H1 (cell line): ENCODE measurements around the gene TMUB1. TPM values are rescaled to one million over a fixed set of nuclear protein-coding genes. Genes with fewer than 3 reads are reported as not detected.

Experiments
- CTCF ChIA-PET: fragments of 300-600 bp; sonication (Branson Sonifier 250); formaldehyde crosslinking; loops from one replicate; lab custom pipeline; 2021; ENCODE audit not compliant: partially characterized antibody; lab: Charles Lee
- POLR2A ChIA-PET: fragments of 300-600 bp; sonication (Branson Sonifier 250); formaldehyde crosslinking; loops from one replicate; lab custom pipeline; 2021; ENCODE audit warnings: inconsistent platforms; ENCODE audit not compliant: partially characterized antibody; lab: Charles Lee
- DNase-seq, 2 experiments: peaks; one replicate each; pipeline versions ENCODE4 v3.0.0 to v3.0.0-alpha.2; 2010 to 2022; ENCODE audit warnings: low spot score in 2 of 2, low read depth in 1 of 2, mixed read lengths in 1 of 2
- FAIRE-seq: peaks from 2 replicates; lab custom pipeline; 2011; peaks lifted over from hg19 to GRCh38; lab: Jason Lieb, UNC
- H2AFZ ChIP-seq: 2 replicates; pipeline ENCODE4 v1.8.1; 2012; ENCODE audit warnings: low read length, inconsistent platforms
- H2AK5ac ChIP-seq: 2 replicates; pipeline ENCODE4 v1.6.1; 2013; ENCODE audit warnings: low read depth, low read length
- H2BK120ac ChIP-seq: replicated peaks from 2 replicates; pipeline ENCODE3; 2013; ENCODE audit warnings: low read depth, low read length, inconsistent platforms
- H2BK12ac ChIP-seq: 2 replicates; pipeline ENCODE4 v1.6.1; 2013; ENCODE audit warnings: low read depth, low read length
- H2BK15ac ChIP-seq: 2 replicates; pipeline ENCODE4 v1.6.1; 2013; ENCODE audit warnings: low read length
- H2BK20ac ChIP-seq: 2 replicates; pipeline ENCODE4 v1.6.1; 2013; ENCODE audit warnings: low read length
- H2BK5ac ChIP-seq: 2 replicates; pipeline ENCODE4 v1.6.1; 2013; ENCODE audit warnings: low read depth, low read length
- H3K14ac ChIP-seq: 2 replicates; pipeline ENCODE4 v1.6.1; 2013; ENCODE audit warnings: inconsistent platforms; ENCODE audit not compliant: insufficient read length
- H3K18ac ChIP-seq: 2 replicates; pipeline ENCODE4 v1.6.1; 2013; ENCODE audit warnings: low read length; ENCODE audit errors: extremely low read depth
- H3K23ac ChIP-seq: 2 replicates; pipeline ENCODE4 v1.6.1; 2013; ENCODE audit warnings: inconsistent platforms; ENCODE audit not compliant: insufficient read length
- H3K23me2 ChIP-seq: 2 replicates; pipeline ENCODE4 v1.6.1; 2013; ENCODE audit warnings: low read depth, low read length
- H3K27ac ChIP-seq: 2 replicates; pipeline ENCODE4 v1.6.1; 2011; ENCODE audit warnings: low read depth, low read length, inconsistent platforms
- H3K27me3 ChIP-seq, 4 experiments: replicated peaks in 1 of 4; 1 replicate in 1 of 4; 2 replicates in 3 of 4; pipeline versions ENCODE4 v1.6.1 to v1.8.1; 2011 to 2013; ENCODE audit warnings: low read length in 3 of 4, mild to moderate bottlenecking in 3 of 4, inconsistent platforms in 2 of 4, mixed read lengths in 2 of 4, moderate library complexity in 1 of 4; ENCODE audit not compliant: control insufficient read depth in 3 of 4, insufficient read depth in 3 of 4; ENCODE audit errors: extremely low read depth in 1 of 4
- H3K36me3 ChIP-seq, 4 experiments: 2 replicates each; pipeline versions ENCODE4 v1.6.1 to v1.8.1; 2011 to 2013; ENCODE audit warnings: mild to moderate bottlenecking in 4 of 4, low read length in 3 of 4, moderate library complexity in 2 of 4, control low read depth in 1 of 4, inconsistent platforms in 1 of 4; ENCODE audit not compliant: insufficient read depth in 4 of 4, control insufficient read depth in 2 of 4
- H3K4ac ChIP-seq: replicated peaks from 2 replicates; pipeline ENCODE3; 2013; ENCODE audit warnings: low read length, low read depth, mixed read lengths, inconsistent platforms; ENCODE audit not compliant: insufficient read length
- H3K4me1 ChIP-seq, 4 experiments: replicated peaks in 1 of 4; 1 replicate in 1 of 4; 2 replicates in 3 of 4; pipeline versions ENCODE4 v1.6.1 to v1.8.1; 2011 to 2013; ENCODE audit warnings: low read length in 3 of 4, inconsistent platforms in 2 of 4, mixed read lengths in 1 of 4; ENCODE audit not compliant: insufficient read depth in 4 of 4, control insufficient read depth in 3 of 4
- H3K4me2 ChIP-seq, 2 experiments: 2 replicates each; pipeline versions ENCODE4 v1.6.1 to v1.8.1; 2011 to 2013; ENCODE audit warnings: low read depth in 2 of 2, low read length in 2 of 2, control low read depth in 1 of 2, inconsistent platforms in 1 of 2, mild to moderate bottlenecking in 1 of 2; ENCODE audit not compliant: insufficient read depth in 1 of 2
- H3K4me3 ChIP-seq, 4 experiments: fragments of 200-600, 300-600 bp in 1 of 4; sonication (generic), shearing (Covaris generic), sonication (Bioruptor Twin) in 1 of 4; 2 replicates each; pipeline versions ENCODE4 v1.5.1 to v1.8.1; 2011 to 2016; ENCODE audit warnings: low read length in 4 of 4, low read depth in 3 of 4, control low read depth in 2 of 4, inconsistent platforms in 2 of 4, mild to moderate bottlenecking in 2 of 4, mixed read lengths in 1 of 4, moderate library complexity in 1 of 4; ENCODE audit not compliant: insufficient read depth in 2 of 4; ENCODE audit errors: extremely low read depth in 1 of 4
- H3K56ac ChIP-seq: replicated peaks from 2 replicates; pipeline ENCODE3; 2013; ENCODE audit warnings: low read depth, mild to moderate bottlenecking, mixed read lengths, low read length, inconsistent platforms; ENCODE audit not compliant: insufficient read length
- H3K79me1 ChIP-seq: 2 replicates; pipeline ENCODE4 v1.6.1; 2013; ENCODE audit warnings: low read depth, low read length, control low read depth
- H3K79me2 ChIP-seq, 2 experiments: 2 replicates each; pipeline versions ENCODE4 v1.6.1 to v1.8.1; 2012 to 2013; ENCODE audit warnings: low read length in 2 of 2, mild to moderate bottlenecking in 2 of 2, inconsistent platforms in 1 of 2; ENCODE audit not compliant: insufficient read depth in 2 of 2, control insufficient read depth in 1 of 2
- H3K9ac ChIP-seq, 4 experiments: replicated peaks in 1 of 4; 1 replicate in 1 of 4; 2 replicates in 3 of 4; pipeline versions ENCODE4 v1.6.1 to v1.8.1; 2011 to 2013; ENCODE audit warnings: low read depth in 3 of 4, low read length in 3 of 4, control low read depth in 2 of 4, mild to moderate bottlenecking in 2 of 4, moderate library complexity in 2 of 4, inconsistent platforms in 1 of 4; ENCODE audit errors: extremely low read depth in 1 of 4
- H3K9me3 ChIP-seq, 2 experiments: 2 replicates each; pipeline versions ENCODE4 v1.6.1 to v1.8.1; 2012 to 2013; ENCODE audit warnings: mild to moderate bottlenecking in 2 of 2, moderate library complexity in 2 of 2, control low read depth in 1 of 2, inconsistent platforms in 1 of 2, low read depth in 1 of 2, low read length in 1 of 2, mixed read lengths in 1 of 2; ENCODE audit not compliant: insufficient read depth in 2 of 2
- H4K20me1 ChIP-seq, 2 experiments: replicated peaks in 1 of 2; 2 replicates each; pipeline versions ENCODE3 to v1.8.1; 2011 to 2013; ENCODE audit warnings: inconsistent platforms in 2 of 2, low read length in 2 of 2, mild to moderate bottlenecking in 1 of 2; ENCODE audit not compliant: insufficient read depth in 2 of 2, control insufficient read depth in 1 of 2
- H4K5ac ChIP-seq: 2 replicates; pipeline ENCODE4 v1.6.1; 2013; ENCODE audit warnings: low read length, low read depth, mixed read lengths, inconsistent platforms; ENCODE audit not compliant: insufficient read length
- H4K8ac ChIP-seq: 2 replicates; pipeline ENCODE4 v1.8.0; 2013; ENCODE audit warnings: mild to moderate bottlenecking, moderate library complexity, low read length, inconsistent platforms; ENCODE audit not compliant: insufficient read depth; ENCODE audit errors: extremely low read depth
- H4K91ac ChIP-seq: replicated peaks from 2 replicates; pipeline ENCODE3; 2013; ENCODE audit warnings: low read length, mixed read lengths, inconsistent platforms; ENCODE audit not compliant: insufficient read length
- CHD2 ChIP-seq: IDR thresholded peaks from 2 replicates; pipeline ENCODE4 v1.6.1; 2012; ENCODE audit warnings: low read length, improper control_type of control experiment
- CTBP2 ChIP-seq: IDR thresholded peaks from 2 replicates; pipeline ENCODE4 v1.7.0; 2011; ENCODE audit warnings: borderline replicate concordance, mild to moderate bottlenecking, moderate library complexity, mixed read lengths, low read length; ENCODE audit not compliant: insufficient read depth, insufficient read length
- JUN ChIP-seq: IDR thresholded peaks from 2 replicates; pipeline ENCODE4 v1.6.1; 2011; ENCODE audit warnings: low read depth, mild to moderate bottlenecking, improper control_type of control experiment, low read length
- KDM4A ChIP-seq: IDR thresholded peaks from one replicate; pipeline ENCODE4 v1.7.1; 2012; ENCODE audit warnings: low read depth, mild to moderate bottlenecking, moderate library complexity, low read length, inconsistent platforms; ENCODE audit not compliant: severe bottlenecking
- NANOG ChIP-seq: IDR thresholded peaks from 2 replicates; pipeline ENCODE4 v1.6.1; 2011; ENCODE audit warnings: low read length, low read depth, mild to moderate bottlenecking, inconsistent platforms; ENCODE audit not compliant: insufficient read depth, poor library complexity, severe bottlenecking
- PHF8 ChIP-seq: fragments of 200-600 bp; sonication (generic); conservative IDR thresholded peaks from 2 replicates; pipeline ENCODE4 v1.7.1; 2012; ENCODE audit warnings: low read depth, mild to moderate bottlenecking, inconsistent platforms, low read length, moderate library complexity
- RAD21 ChIP-seq, 2 experiments: IDR thresholded peaks in 1 of 2; conservative IDR thresholded peaks in 1 of 2; 2 replicates each; pipeline ENCODE4 v1.6.1; 2011; ENCODE audit warnings: low read depth in 2 of 2, low read length in 2 of 2, improper control_type of control experiment in 1 of 2, inconsistent platforms in 1 of 2, mild to moderate bottlenecking in 1 of 2, moderate library complexity in 1 of 2
- RBBP5 ChIP-seq: IDR thresholded peaks from 2 replicates; pipeline ENCODE4 v1.7.1; 2012; ENCODE audit warnings: low read depth, mild to moderate bottlenecking, inconsistent platforms, low read length, moderate library complexity, borderline replicate concordance
- RFX5 ChIP-seq: IDR thresholded peaks from 2 replicates; pipeline ENCODE4 v1.6.1; 2011; ENCODE audit warnings: low read depth, low read length, improper control_type of control experiment, borderline replicate concordance
- SP4 ChIP-seq: IDR thresholded peaks from 2 replicates; pipeline ENCODE4 v1.6.1; 2012; ENCODE audit warnings: low read length, inconsistent platforms
- SUZ12 ChIP-seq: fragments of 200-600 bp; sonication (generic); IDR thresholded peaks from 2 replicates; pipeline ENCODE4 v1.6.1; 2012; ENCODE audit warnings: mild to moderate bottlenecking, inconsistent platforms, low read length, moderate library complexity, mixed read lengths
- WGBS, 2 experiments: shearing (Covaris generic) in 1 of 2; methylation state at CpG; one replicate each; pipeline versions ENCODE4 v1.1.6 to v1.1.7; 2013 to 2015; ENCODE audit warnings: low lambda C conversion rate in 2 of 2, mixed read lengths in 2 of 2, inconsistent platforms in 1 of 2, low coverage in 1 of 2, missing lambda C conversion rate in 1 of 2; ENCODE audit not compliant: insufficient replicate concordance in 2 of 2, insufficient coverage in 1 of 2, insufficient read length in 1 of 2; ENCODE audit errors: extremely low coverage in 1 of 2, missing lambda C conversion rate in 1 of 2; 5-methylcytosine and 5-hydroxymethylcytosine counted together
- polyA plus RNA-seq, 7 experiments: library from polyadenylated mRNA; depleted of rRNA in 3 of 7; stranded (reverse) in 5 of 7; unstranded in 2 of 7; fragments of >200 nt in 5 of 7; fragments of 200-250 nt in 2 of 7; gene quantifications; 1 replicate in 5 of 7; 2 replicates in 1 of 7; 4 replicates in 1 of 7; pipeline versions ENCODE4 v1.2.1 to v1.2.3, GENCODE V29; 2011 to 2013; ENCODE audit warnings: missing spikeins in 2 of 7, mixed read lengths in 2 of 7
- total RNA-seq: library from RNA; stranded (reverse); fragmentation: NEBNext Ultra II Directional; extraction: Animal tissue kit (Norgen Biotek cat#: 25700); gene quantifications from 2 replicates; pipeline ENCODE4 v1.2.1, GENCODE V29; 2021
- TF ChIP-seq, protein P1 (sequence below): IDR thresholded peaks from 2 replicates; pipeline ENCODE4 v1.6.1; 2011; ENCODE audit warnings: low read length, improper control_type of control experiment

Gene TMUB1
- total and polyA plus RNA-seq, 2 of the 8 experiments (the other 6 are each of a cell fraction or from before 2014, with no cell fraction given) = 41.4 to 56.2 TPM

DNA sequence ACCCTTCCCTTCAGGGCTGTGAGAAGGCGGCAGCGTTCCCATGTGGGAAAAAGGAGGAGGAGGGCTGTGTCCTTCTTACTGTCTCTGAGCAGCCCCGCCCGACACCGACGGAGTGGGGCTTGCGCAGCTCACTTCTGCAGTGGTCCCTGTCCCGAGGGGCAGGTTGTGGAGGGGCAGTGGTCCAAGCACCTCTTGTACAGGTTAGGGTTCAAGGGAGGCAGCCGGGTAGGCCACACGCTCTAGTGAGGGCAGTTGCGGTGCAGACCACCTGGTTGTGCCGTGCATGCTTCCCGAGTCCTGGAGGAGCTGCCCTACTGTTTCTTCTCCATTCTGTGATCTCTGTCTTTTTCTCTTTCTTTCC lies 35.7 kb upstream of the TMUB1 start:
- Histone ChIP-seq H4K5ac (no peak overlapping the region), H3K23me2 (peaks cover 2% of the 10 kb centered on the region; the same call in 1 of the 2 replicates), H3K79me2 (peaks cover 0 to 6% of the 10 kb centered on the region in 2 experiments; a peak in 1 of 4 replicates), H2BK20ac (no peak overlapping the region), H2AFZ (no peak overlapping the region), H2BK15ac (no peak overlapping the region), H3K4me3 (no peak overlapping the region), H3K4me2 (no peak overlapping the region), H4K91ac (no peak overlapping the region), H2BK120ac (no peak overlapping the region), H3K23ac (no peak overlapping the region), H3K56ac (no peak overlapping the region), H2BK5ac (no peak overlapping the region), H3K14ac (no peak overlapping the region), H3K9ac (no peak overlapping the region), H3K79me1 (peaks cover 2% of the 10 kb centered on the region), H3K36me3 (peaks cover 0 to 30% (median 4%) of the 10 kb centered on the region in 4 experiments; a peak in 3 of 8 replicates), H3K9me3 (no peaks in the 10 kb centered on the region), H3K27ac (no peak overlapping the region), H4K20me1 (peaks cover 27 to 40% of the 10 kb centered on the region in 2 experiments), H3K18ac (no peak overlapping the region), H3K4ac (no peak overlapping the region), H3K4me1 (peaks cover 0 to 18% (median 7%) of the 10 kb centered on the region in 4 experiments; a peak in 6 of 7 replicates), H2AK5ac (no peak overlapping the region), H2BK12ac (no peak overlapping the region), H4K8ac (no peak overlapping the region), H3K27me3 (peaks cover 0 to 13% (median 8%) of the 10 kb centered on the region in 4 experiments; a peak in 3 of 7 replicates)
- no peak for FAIRE-seq
- DNase-seq = no peak
- ChIA-PET POLR2A (no interaction called here), CTCF (interaction anchor here (0.6 to 22.4 kb wide), 9 partner anchors 7 to 125 kb away, joined by 3 to 448 read pairs (median 7); partner anchors contain the start of genes AGAP3 and TMUB1)
- 97% methylated on average over 13 of the region's 13 CpGs; no CpG with 5 or more reads in 1 of the 2 experiments for WGBS, 2 experiments
- TF ChIP-seq, protein P1, sequence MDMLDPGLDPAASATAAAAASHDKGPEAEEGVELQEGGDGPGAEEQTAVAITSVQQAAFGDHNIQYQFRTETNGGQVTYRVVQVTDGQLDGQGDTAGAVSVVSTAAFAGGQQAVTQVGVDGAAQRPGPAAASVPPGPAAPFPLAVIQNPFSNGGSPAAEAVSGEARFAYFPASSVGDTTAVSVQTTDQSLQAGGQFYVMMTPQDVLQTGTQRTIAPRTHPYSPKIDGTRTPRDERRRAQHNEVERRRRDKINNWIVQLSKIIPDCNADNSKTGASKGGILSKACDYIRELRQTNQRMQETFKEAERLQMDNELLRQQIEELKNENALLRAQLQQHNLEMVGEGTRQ = no peak
- TF ChIP-seq RAD21 (IDR thresholded peaks at IDR 0.05 in 1 of 2, conservative IDR thresholded peaks at IDR 0.05 in 1 of 2; ENCODE audit: low read depth in 2 of 2, low read length in 2 of 2) (no peak), NANOG (no peak), KDM4A (no peak), JUN (no peak), RFX5 (no peak), SP4 (no peak), CTBP2 (no peak), SUZ12 (no peak), RBBP5 (no peak), CHD2 (no peak), PHF8 (no peak)
